Kidney tubule cell (primary cell): ENCODE results near the gene VPS37B.
A peak's percentile ranks its signal among the peaks of the same experiment; 100 is the strongest.
"Not testable (repeated sequence)": the region's sequence is repeated elsewhere in the genome, so short reads cannot be mapped to it uniquely, and the experiment has no call there.

Experiments used
- DNase-seq: peaks from one replicate; pipeline ENCODE4 v3.0.0-alpha.2; 2018; ENCODE audit warnings: low spot score

Gene VPS37B, protein sequence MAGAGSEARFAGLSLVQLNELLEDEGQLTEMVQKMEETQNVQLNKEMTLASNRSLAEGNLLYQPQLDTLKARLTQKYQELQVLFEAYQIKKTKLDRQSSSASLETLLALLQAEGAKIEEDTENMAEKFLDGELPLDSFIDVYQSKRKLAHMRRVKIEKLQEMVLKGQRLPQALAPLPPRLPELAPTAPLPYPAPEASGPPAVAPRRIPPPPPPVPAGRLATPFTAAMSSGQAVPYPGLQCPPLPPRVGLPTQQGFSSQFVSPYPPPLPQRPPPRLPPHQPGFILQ

DNA sequence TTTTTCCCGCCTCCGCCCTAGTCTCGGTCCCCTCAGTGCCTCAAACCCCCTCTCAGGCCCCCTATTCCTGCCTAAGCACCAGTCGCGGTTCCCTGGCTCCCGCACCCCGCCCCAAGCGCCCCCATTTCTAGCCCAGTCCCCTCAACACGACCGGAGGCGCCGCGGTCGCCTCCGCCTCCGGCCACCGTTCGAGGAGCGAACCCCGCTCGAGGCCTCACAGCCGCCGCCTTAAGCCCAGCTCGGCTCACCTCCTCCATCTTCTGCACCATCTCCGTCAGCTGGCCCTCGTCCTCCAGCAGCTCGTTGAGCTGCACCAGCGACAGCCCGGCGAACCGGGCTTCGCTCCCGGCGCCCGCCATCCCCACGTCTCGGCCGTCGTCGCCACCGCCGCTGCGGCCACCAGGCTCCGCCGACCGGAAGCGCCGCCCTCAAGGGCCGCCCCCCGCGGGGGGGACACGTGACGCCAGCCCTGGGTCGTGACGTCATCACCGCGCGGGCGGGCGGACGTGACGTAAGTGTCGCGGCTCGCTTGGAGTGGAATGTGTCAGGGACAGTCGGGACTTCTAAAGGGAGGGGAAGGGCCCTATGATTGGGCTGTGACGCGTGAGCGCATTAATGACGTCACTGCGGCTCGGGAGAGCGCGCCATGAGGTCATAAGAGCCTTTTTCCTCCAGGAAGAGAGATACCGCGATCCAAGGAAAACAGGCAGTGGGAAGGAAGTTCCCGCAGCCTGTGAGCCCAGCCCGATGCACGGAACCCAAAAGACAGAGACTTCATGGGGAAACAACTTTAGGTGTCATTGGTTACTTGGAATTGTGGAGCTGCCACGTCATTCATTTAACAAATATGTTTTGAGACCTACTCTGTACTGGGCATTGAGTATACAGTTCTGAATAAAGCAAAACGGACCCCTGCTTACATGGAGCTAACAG, at the start of gene VPS37B:
TSS of gene VPS37B (minus strand) at position 421 of the 933 bp plus-strand sequence. CDS start at position 359, 62 bp downstream.
- peak; percentile 89 for DNase-seq

DNA sequence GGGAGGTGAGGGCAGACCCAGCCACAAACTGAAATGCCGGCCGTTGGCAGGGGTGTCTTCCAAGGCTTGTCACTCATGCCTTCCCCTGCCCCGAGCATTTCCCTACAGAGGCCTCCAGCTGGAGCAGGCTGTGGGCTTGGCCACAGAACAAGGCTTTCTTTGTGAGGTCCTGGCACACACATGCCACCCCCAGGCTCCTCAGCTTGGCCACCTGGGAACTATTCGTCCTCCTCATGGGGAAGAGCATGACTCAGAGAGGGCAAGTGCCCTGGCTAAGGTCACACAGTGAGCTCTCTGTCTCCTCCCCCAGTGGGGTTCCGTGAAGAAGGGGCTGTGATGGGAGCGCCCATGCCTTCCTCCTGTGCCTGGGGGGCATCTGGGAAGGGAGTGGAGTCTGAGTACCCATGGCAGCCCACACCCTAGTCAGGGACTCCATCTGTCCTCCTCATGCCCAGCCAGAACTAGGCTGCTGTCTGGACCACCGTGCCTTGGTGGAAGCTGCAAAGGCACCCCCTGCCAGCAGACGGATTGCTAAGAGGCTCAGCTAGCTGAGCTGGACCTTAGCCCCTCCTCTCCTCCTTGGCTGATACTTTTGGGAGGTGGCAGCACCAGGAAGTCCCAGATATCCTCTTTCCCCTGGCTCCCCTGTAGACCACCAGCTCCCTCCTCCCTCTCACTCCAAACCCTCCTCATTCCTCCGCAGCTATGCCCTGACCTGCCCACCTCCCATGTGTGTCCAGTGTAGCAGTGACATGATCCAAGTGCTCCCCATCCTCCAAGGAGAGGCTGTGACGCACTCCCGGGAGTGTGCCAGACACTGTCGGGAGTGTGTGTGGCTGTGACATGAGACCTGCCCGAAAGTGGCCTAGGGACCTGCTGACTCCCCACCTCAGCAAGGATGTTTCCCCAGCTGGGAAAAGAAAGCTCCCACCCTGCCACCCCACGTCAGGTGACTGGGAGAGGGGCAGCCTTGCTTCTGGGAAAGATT, 49.0 kb upstream of the VPS37B start:
- peak; percentile 86 for DNase-seq

DNA sequence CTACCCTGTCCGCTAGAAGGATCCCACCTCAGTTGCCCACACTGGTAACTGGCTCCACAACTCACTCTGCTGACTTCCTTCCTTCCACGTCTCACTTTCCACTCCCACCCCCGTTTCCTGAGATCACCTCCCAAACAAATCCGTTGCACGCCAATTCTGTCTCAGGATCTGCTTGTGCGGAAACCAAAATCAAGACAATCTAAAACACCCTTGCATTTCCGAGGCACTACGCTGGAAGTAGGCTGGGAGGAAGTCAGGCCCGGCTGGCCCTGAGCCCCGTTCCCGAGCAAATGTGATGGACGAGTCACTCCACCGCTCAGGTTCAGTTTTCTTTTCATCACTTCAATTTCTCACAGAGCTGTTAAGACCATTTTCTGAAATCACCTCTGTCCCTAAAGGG, 47.3 kb upstream of the VPS37B start:
- DNase-seq: no peak

DNA sequence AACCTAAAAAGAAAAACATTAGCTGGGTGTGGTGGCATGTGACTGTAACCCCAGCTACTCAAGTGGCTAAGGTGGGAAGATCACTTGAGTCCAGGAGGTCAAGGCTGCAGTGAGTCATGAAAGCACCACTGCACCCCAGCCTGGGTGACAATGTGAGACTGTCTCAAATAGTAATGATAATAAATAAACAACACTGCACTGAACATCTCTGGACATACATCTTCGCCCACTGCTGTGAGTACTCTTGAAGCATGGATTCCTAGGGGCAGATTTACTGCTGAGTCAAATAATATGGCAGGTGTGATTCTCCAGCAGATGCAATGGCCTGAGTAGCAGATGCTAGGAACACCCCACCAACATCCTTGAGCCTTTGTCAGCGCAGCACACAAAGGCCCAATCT, 46.7 kb upstream of the VPS37B start:
- DNase-seq: peak; percentile 47

DNA sequence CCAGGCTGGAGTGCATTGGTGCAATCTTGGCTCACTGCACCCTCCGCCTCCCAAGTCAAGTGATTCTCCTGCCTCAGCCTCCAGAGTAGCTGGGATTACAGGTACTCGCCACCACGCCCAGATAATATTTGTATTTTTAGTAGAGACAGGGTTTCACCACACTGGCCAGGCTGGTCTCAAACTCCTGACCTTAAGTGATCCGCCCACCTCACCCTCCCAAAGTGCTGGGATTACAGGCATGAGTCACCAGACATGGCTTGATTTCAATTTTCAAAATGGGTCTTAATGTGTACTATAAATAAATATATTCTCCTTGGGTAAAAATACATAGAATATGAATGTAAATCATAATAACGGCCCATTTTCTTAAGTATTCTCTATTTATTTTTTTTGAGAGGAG, 45.4 kb upstream of the VPS37B start:
- DNase-seq: not testable (repeated sequence)

DNA sequence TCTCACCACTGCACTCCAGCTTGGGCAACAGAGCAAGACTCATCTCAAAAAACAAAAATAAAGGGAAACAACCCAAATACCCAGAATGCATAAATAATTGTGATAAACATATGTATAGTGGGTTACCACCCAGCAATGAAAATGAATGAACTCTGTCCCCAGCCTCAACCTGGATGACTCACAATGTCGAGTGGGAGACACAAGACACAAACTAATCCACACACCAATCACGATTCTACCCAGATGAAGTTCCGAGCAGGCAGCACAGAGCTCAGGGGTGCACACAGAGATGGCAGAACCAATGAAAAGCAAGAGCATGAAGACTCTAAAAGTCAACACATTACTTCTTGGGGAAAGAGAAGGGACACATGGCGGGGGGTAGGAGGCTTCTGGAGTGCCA, 43.2 kb upstream of the VPS37B start:
- DNase-seq: no peak

DNA sequence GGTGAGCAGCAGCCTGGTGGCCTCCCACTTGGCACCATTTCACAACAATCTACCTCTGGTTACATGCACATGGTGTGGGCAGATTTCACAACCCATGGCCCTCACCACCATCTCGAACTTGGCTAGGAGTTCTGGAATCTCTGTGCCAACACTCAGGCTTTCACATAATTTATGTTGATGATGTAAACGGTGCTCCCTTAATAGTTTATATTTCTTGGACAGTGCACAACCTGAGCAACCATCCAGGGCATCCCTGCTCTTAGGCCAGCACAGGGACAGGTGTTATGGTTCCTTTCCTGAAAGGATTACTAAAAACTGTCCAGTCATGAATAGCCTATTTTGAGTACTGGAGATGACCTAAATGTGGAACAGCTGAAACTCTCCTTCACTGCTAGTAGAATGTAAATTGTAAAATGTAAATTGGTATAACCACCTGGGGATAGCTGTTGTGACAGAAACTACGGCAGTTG, 41.7 kb upstream of the VPS37B start:
- DNase-seq: no peak

DNA sequence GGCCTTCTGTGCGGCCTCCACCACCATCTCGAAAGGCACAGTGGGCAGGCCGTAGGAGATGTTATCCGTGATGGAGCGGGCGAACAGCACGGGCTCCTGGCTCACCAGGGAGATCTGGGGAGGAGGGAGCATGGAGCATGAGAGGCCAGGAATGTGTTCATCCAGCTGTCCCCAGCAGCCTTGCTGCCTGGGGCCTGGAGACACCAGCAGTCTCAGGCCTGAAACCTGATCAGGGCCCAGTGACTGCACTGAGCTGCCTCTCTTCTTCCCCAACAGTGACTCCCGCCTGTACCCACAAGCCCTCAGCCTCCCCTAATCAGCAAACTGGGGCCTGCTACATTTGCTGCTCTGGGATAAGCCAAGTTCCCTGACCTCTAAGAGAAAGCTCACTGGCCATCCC, 39.4 kb upstream of the VPS37B start:
- no peak for DNase-seq

DNA sequence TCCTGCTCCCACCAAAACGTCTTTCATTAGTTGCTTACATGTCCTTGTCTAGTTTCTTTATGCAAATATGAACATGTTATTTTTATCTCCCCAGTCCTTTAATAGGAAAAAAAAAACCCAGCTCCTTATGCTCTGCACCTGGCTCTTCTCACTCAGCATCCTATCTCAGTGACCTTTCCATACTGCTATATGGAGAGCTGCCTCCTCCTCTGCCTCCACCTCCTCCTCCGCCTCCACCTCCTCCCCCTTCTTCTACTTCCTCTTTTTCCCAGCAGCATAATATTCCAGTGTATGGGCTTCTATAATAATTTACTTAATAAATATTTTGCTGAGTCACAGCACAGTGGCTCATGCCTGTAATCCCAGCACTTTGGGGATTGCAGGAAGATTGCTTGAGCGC, 38.8 kb upstream of the VPS37B start:
- no peak for DNase-seq

DNA sequence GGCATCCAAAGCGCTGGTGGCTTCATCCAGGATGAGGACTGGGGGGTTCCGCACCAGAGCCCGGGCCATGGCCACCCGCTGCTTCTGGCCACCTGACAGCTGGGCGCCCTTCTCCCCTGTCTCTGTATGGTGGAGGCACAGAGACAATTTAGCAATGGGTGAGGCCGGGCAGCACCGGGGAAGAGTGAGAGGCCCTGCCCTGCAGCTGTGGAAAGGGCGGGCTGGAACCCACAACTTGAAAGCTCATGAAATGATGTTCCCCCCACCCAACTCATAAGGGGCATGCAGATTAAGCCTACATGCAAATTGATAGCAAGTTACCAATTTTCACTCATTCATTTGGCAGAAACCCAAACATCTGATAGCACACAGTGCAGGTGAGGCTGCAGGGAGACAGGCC, 36.3 kb upstream of the VPS37B start:
- no peak for DNase-seq

DNA sequence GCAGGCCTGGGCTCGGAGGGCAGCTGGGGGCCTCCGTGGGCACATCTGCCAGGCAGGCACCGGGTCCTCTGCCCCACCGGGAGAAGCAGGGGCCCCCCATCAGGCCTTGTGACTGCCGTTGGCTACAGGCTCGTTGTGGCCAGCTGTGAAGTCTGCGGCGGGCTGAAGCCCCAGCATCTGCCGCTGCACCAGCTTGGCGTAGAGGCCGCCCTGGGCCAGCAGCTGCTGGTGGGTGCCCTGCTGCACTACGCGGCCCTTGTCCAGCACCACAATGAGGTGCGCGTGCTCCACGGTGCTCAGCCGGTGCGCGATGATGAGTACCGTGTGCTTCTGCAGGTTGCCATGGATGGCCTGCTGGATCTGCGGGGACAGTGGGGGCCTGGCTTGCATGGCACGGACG, 33.9 kb upstream of the VPS37B start:
- DNase-seq: no peak

DNA sequence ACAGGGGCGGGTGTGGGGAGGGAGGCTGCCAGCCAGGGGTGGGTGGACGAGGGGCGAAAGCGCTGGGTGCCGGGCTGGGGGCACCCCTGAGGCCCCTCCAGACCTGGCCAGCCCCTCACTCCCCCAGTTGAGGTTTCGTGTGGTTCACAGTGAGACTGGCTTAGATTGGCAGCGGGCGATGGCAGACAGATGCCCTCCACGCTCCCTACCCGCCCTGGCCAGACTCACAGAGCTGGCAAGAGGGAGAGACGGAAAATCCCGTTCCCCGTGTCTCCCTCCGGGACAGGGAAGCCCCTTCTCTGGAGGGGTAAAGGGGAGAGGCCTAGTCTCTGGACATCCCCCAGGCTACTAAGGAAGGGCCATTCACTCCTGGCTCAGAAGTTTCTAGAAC, 33.2 kb upstream of the VPS37B start:
- DNase-seq: no peak

DNA sequence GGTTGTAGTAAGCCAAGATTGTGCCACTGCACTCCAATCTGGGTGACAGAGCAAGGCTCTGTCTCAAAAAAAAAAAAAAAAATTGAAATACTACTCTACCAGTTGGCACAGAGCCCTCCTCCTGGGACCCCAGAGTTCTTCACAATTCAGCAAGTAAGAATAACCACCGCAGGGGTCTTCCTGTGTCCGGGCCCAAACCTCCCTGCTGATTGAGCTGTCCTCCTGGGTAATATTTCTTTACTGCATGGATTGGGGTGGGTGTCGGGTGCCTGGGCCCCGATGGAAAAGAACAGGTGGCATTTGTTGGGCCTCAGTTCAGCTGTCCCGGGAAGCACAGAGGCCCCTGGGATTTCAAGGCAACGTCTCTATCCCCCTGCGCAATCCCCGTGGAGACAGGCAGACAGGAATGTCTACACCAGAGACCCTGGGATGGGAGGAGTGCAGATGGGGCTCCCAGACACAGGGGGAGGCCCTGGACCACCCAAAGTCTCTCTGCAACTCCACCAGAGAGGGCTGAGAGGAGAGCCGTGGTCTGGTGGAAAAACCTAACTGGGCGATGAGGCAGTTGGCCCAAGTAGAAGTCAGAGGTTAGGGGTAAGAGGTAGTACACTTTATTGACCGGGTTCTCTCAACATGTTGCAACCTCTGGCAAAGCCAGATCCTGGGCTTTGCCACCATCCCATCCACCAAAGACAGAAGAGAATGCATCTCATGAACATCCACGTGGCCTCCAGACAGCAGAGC, 32.7 kb upstream of the VPS37B start:
- no peak for DNase-seq

DNA sequence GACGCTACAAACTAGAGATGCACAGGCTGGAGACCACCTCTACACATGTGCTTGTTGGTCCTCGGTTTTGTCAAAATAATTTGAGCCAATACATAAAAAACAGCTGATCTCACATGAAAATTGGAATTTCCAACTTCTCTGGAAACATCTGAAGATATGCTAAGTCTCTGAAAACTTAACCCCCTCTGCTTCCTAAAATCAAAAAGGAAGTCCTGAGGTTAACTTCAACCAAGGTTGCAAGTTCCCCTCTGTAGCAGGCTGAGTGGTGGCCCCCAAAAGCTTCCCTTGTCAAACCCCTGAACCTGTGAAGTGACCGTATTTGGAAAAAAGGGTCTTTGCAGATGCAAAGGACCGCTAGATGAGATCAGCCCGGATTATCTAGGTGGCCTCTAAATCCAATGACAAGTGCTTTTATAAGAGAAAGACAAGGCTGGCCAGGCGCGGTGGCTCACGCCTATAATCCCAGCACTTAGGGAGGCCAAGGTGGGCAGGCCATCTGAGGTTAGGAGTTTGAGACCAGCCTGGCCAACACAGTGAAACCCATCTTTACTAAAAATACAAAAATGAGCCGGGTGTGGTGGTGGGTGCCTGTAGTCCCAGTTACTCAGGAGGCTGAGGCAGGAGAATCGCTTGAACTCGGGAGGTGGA, 32.0 kb upstream of the VPS37B start:
- no peak for DNase-seq

DNA sequence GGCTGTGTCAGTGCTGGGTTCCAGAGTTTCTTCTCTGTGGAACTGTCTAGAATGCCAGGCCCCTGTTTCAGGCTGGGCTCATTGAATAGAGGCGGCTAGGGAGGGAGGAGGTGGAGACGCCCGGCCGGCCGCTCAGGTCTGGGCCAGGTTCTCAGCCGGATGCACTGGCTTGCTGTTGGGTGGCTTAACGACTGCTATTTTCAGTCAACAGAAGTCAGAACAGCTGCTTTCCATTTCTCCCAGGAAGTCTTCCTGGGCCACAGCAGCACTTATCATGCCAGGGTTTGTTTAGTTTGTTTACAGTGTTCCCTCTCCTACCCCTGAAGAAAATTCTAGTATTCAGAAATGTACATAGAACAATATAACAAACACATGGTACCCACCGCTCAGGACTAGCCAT, 26.0 kb upstream of the VPS37B start:
- no peak for DNase-seq

DNA sequence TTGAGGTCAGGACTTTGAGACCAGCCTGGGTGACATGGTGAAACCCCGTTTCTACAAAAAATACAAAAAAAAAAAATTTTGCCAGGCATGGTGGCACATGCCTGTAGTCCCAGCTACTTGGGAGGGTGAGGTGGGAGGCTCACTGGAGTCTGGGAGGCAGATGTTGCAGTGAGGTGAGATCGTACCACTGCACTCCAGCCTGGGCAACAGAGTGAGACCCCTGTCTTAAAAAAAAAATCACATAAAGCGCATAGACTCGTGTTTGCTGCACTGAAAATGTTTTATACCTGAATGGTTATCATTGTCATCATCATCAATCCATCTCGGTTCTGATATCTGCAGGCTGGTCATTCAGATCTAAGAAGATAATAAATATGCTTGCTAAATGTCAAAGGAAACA, 24.8 kb upstream of the VPS37B start:
- no peak for DNase-seq

DNA sequence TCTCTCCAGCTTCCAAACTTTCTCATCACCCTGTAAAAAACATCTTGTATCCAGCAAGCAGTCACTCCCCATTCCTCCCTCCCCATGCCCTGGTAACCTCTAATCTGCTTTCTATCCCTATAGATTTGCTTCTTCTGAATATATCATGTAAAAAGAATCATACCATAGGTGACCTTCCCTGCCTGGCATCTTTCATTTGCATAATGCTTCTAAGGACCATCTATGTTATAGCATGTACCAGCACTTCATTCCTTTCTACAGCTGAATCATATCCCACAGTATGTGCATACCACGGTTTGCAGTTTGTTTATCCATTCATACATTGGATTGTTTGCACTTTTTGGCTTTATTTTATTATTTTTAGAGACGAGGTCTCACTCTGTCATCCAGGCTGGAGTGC, 22.9 kb upstream of the VPS37B start:
- DNase-seq: no peak

DNA sequence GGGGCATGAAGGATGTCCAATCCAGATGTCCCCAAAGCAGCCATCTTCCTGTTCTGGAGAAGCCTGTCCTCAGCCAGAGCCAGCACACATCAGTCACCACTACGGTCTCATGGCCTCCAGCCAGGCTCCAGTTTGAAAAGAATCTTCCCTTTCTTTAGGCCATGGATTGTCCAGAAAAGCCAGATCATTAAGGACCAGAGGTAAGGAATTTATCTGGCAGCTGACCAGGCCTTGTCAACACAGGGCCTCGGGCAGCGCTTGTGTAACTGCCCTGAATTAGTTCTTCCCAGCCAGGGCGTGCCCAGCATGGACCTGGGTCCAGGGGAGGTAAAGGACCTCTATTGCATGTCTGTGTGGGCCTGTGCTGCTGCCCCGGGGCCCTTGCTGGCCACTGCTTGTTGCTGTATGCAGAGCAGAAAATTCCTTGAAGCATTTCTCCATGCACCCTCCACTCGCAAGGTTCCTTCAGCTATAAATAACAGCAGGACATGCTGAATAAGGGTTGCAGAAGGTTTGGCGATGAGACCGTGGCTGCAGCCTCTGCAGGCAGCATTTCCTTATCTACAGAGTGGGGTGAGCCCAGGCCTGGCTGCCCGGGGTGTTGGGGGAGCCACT, 21.7 kb upstream of the VPS37B start:
- peak; percentile 30 for DNase-seq

DNA sequence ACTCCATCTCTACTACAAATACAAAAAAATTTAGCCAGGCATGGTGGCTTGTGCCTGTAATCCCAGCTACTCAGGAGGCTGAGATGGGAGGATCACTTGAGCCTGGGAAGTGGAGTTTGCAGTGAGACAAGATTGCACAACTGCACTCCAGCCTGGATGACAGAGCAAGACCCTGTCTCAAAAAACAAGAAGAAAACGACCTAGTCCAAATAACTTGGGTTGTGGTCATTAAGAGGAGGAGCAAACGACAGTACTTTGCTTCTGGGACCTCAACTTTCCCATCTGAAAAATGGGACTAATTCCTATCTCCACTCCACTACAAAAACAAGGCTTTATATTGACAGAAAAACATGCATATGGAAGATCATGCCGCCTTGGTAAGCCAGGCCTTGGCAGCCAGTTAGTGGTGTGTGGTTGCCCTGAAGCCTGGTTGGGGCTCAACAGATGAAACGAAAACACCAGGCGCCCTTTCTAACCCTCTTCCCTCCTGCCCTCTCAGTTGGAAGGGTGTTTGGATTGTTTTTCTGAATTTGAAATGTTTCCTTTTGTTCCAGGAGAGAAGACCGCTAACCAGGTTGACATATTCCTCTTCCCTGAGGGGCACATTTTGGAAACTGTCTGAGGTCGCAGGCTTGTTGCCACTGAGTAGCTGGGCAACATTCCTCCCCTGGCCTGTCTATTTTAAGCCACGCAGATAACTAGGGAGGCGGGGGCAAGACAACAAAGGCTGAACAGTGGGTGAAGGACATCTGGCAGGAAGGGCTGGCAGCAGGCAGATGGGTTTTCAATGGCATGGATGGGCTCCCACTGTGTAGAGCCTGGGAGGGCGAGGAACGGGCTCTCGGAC, 13.7 kb upstream of the VPS37B start:
- no peak for DNase-seq
